ENCODE data around the gene ZFP36L2. TPM values are rescaled to one million over a fixed set of nuclear protein-coding genes. Genes with fewer than 3 reads are reported as not detected.

The ZFP36L2 gene
- total and polyA plus RNA-seq, 2 donors (not counting 1 experiment from before 2014, with no cell fraction given), result 16.7 to 26.7 TPM

DNA sequence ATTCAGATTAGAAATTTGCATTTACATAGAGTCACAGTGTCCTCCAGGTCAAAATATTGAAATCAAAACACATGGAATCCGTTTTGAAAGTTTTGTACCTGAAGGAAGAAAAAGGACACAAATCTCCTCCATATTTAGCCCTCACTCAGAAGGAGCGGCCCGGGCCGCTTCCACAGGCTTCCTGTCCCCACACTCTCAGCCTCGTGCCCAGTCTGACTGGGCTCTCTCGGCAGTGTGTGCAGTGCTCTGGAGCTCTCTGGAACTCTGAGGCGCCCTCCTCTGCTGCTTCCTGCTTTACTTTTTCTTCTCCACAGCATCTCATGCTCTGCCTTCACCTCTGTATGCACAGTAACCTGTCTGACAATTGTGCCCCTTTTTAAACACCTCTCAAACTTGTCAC lies 22.2 kb upstream of the ZFP36L2 start:
- Histone ChIP-seq H2AFZ (ENCODE audit: low read length) (no peak overlapping the region), H3K79me2 (ENCODE audit: control insufficient read depth, insufficient read depth, low read length) (no peaks in the 10 kb centered on the region), H3K27ac (ENCODE audit: insufficient read depth, low read length) (no peak overlapping the region), H3K4me2 (ENCODE audit: extremely low read depth, insufficient read depth, low read length) (no peak overlapping the region), H3K4me3 (replicated peaks in 1 of 4; ENCODE audit: control extremely low read depth in 1 of 4, insufficient read depth in 1 of 4, low read depth in 3 of 4, low read length in 4 of 4) (no peak overlapping the region), H3K9ac (ENCODE audit: insufficient read depth, low read length) (no peak overlapping the region), H4K20me1 (ENCODE audit: control insufficient read depth, extremely low read depth, insufficient read depth, low read length) (no peaks in the 10 kb centered on the region), H3K27me3 (ENCODE audit: control insufficient read depth, insufficient read depth, low read length) (no peaks in the 10 kb centered on the region), H3K36me3 (ENCODE audit: control insufficient read depth, insufficient read depth, low read length) (no peaks in the 10 kb centered on the region), H3K9me3 (ENCODE audit: control insufficient read depth, insufficient read depth, low read depth, low read length) (no peaks in the 10 kb centered on the region), H3K4me1 (ENCODE audit: control insufficient read depth, extremely low read depth, insufficient read depth, low read length) (peaks cover 8% of the 10 kb centered on the region)
- TF ChIP-seq CTCF (conservative IDR thresholded peaks at IDR 0.05 in 1 of 2, IDR thresholded peaks at IDR 0.05 in 1 of 2; ENCODE audit: low read depth in 1 of 2, low read length in 2 of 2), result no peak
- TF ChIP-seq EZH2 (IDR thresholded peaks at IDR 0.05; ENCODE audit: low read length, missing control alignments), result no peak
- no peak for DNase-seq (ENCODE audit: low read depth in 2 of 2)

GRCh38 chr2:43246641-43247040 lies 20.2 kb upstream of the ZFP36L2 start:
- Histone ChIP-seq H3K4me1 (ENCODE audit: control insufficient read depth, extremely low read depth, insufficient read depth, low read length) (peaks cover 8% of the 10 kb centered on the region), H3K4me3 (replicated peaks in 1 of 4; ENCODE audit: control extremely low read depth in 1 of 4, insufficient read depth in 1 of 4, low read depth in 3 of 4, low read length in 4 of 4) (no peak overlapping the region), H2AFZ (ENCODE audit: low read length) (no peak overlapping the region), H3K36me3 (ENCODE audit: control insufficient read depth, insufficient read depth, low read length) (no peaks in the 10 kb centered on the region), H3K27ac (ENCODE audit: insufficient read depth, low read length) (no peak overlapping the region), H3K4me2 (ENCODE audit: extremely low read depth, insufficient read depth, low read length) (no peak overlapping the region), H4K20me1 (ENCODE audit: control insufficient read depth, extremely low read depth, insufficient read depth, low read length) (no peaks in the 10 kb centered on the region), H3K27me3 (ENCODE audit: control insufficient read depth, insufficient read depth, low read length) (no peaks in the 10 kb centered on the region), H3K79me2 (ENCODE audit: control insufficient read depth, insufficient read depth, low read length) (no peaks in the 10 kb centered on the region), H3K9ac (ENCODE audit: insufficient read depth, low read length) (no peak overlapping the region), H3K9me3 (ENCODE audit: control insufficient read depth, insufficient read depth, low read depth, low read length) (no peaks in the 10 kb centered on the region)
- TF ChIP-seq EZH2 (IDR thresholded peaks at IDR 0.05; ENCODE audit: low read length, missing control alignments) (no peak), CTCF (conservative IDR thresholded peaks at IDR 0.05 in 1 of 2, IDR thresholded peaks at IDR 0.05 in 1 of 2; ENCODE audit: low read depth in 1 of 2, low read length in 2 of 2) (no peak)
- no peak for DNase-seq (ENCODE audit: low read depth in 2 of 2)

GRCh38 chr2:43241558-43241957 lies 15.2 kb upstream of the ZFP36L2 start:
- no peak overlapping the region for H3K4me2 ChIP-seq (ENCODE audit: extremely low read depth, insufficient read depth, low read length)
- no peaks in the 10 kb centered on the region for H4K20me1 ChIP-seq (ENCODE audit: control insufficient read depth, extremely low read depth, insufficient read depth, low read length)
- H3K9me3 ChIP-seq (ENCODE audit: control insufficient read depth, insufficient read depth, low read depth, low read length), result no peaks in the 10 kb centered on the region
- DNase-seq (ENCODE audit: low read depth in 2 of 2), result no peak
- no peak overlapping the region for H3K9ac ChIP-seq (ENCODE audit: insufficient read depth, low read length)
- H3K4me3 ChIP-seq (replicated peaks in 1 of 4; ENCODE audit: control extremely low read depth in 1 of 4, insufficient read depth in 1 of 4, low read depth in 3 of 4, low read length in 4 of 4), result no peak overlapping the region
- no peaks in the 10 kb centered on the region for H3K4me1 ChIP-seq (ENCODE audit: control insufficient read depth, extremely low read depth, insufficient read depth, low read length)
- no peak for TF ChIP-seq EZH2 (IDR thresholded peaks at IDR 0.05; ENCODE audit: low read length, missing control alignments)
- TF ChIP-seq CTCF (conservative IDR thresholded peaks at IDR 0.05 in 1 of 2, IDR thresholded peaks at IDR 0.05 in 1 of 2; ENCODE audit: low read depth in 1 of 2, low read length in 2 of 2), result no peak
- no peak overlapping the region for H2AFZ ChIP-seq (ENCODE audit: low read length)
- H3K36me3 ChIP-seq (ENCODE audit: control insufficient read depth, insufficient read depth, low read length), result no peaks in the 10 kb centered on the region
- no peaks in the 10 kb centered on the region for H3K27me3 ChIP-seq (ENCODE audit: control insufficient read depth, insufficient read depth, low read length)
- no peaks in the 10 kb centered on the region for H3K79me2 ChIP-seq (ENCODE audit: control insufficient read depth, insufficient read depth, low read length)
- no peak overlapping the region for H3K27ac ChIP-seq (ENCODE audit: insufficient read depth, low read length)

All from fibroblast of lung (primary cell).